NCI-H187 treated with DMSO at 0.1 percent for 48 hours (cell line): ENCODE measurements around the gene MEN1.

Experiments
- DNase-seq: peaks from one replicate; lab custom pipeline; 2025; lab: John Stamatoyannopoulos, UW

MEN1 gene

GRCh38 chr11:64801158-64801464 lies 9.2 kb downstream of the MEN1 start:
- no peak for DNase-seq

DNA sequence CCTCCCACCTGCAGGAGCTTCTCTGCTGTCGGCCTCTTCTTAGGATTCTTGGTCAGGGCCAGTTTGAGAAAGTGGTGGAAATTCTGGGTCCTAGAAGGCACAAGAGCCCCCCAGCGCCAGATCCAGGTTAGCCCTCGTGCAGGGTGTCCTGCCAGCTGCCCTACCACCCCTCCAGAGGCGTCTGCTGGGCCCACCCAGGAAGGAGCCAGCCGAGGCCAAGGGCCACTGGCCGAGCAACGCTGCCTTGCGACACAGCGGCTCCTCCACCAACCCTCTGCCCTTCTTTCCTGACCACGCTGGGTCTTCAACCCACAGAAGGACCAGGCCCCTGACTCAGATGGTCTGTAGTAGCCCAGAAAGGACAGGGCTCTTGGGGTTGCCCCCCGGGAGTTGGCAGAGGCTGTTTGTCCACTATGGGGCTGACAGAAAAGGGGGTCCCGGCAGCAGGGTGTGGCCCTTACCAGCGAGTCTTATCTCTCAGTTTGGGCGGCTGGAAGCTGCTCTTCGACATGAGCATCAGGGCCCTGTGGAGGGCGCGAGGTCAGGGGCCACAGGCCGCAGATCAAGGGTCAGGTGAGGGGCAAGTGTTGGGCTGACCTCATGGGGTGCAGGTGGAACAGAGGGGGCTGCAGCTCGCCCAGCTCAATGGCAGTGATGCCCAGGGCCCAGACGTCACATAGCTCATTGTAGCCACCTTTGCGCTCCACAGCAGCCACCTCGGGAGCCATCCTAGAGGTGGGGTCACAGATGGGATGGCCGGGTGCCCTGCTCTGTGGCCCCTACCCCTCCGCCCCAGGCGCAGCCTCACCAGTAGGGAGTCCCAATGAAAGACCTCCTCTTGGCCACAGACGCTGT lies 9.8 kb downstream of the MEN1 start:
- no peak for DNase-seq

- no peak for DNase-seq
These were observed 10.6 kb downstream of the MEN1 start for GRCh38 chr11:64799623-64800302.

DNA sequence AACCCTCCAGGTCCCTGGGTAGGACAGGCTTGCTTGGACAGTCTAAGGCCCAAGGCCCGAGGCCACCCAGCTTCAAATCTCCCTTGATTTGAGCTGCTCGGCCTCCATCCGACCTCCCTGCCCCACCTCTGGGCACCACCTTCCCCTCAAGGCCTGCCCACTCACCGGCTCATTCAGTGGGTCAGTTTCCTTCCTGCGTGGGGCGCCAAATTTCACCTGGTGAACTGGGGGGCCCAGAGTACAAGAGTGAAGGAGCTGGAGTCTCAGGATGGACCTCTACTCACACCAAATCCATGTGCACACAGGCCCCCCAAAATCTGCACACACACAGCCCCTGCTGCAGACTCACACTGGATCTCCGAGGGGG lies 11.1 kb downstream of the MEN1 start:
- no peak for DNase-seq

DNA sequence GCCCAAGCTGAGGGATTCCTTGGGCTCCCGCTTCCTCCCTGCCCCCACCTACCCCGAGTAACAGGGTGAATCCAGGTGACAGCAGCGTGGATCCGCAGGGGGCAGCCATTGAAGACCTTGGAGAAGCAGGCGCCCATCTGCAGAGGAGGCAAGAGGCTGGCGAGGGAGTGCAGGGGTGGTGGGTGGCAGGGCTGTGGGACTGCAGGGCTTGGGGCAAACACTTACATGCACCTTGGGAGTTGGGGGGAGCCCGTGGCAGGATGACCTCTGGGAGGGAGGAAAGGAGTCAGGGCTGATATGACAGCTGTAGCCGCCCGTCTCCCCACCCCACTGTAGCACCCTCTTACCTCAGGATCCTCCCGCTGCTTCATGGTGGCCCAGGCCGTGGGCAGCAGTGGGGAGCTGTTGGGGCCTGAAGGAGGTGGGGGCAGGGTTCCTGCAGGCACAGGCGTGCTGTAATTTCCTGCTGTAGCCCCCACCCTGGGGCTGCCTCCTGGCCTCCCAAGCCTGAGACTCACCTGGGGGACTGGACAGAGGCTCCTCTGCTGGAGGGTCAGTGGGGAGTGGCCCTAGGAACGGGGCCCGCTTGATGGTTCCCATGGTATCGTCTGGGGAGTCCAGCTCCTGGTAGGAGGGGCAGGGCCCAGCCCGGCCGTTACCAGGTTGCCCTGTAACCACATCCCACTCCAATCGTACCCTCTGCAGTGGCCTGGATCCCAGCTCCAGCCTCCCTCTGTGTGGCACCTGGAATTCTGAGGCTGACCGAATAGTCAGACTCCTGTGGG lies 13.4 kb downstream of the MEN1 start:
- DNase-seq, result no peak

- DNase-seq, result no peak
These were observed 14.1 kb downstream of the MEN1 start for GRCh38 chr11:64796047-64796756.

GRCh38 chr11:64794526-64794925 lies 15.8 kb downstream of the MEN1 start:
- DNase-seq, result no peak

DNA sequence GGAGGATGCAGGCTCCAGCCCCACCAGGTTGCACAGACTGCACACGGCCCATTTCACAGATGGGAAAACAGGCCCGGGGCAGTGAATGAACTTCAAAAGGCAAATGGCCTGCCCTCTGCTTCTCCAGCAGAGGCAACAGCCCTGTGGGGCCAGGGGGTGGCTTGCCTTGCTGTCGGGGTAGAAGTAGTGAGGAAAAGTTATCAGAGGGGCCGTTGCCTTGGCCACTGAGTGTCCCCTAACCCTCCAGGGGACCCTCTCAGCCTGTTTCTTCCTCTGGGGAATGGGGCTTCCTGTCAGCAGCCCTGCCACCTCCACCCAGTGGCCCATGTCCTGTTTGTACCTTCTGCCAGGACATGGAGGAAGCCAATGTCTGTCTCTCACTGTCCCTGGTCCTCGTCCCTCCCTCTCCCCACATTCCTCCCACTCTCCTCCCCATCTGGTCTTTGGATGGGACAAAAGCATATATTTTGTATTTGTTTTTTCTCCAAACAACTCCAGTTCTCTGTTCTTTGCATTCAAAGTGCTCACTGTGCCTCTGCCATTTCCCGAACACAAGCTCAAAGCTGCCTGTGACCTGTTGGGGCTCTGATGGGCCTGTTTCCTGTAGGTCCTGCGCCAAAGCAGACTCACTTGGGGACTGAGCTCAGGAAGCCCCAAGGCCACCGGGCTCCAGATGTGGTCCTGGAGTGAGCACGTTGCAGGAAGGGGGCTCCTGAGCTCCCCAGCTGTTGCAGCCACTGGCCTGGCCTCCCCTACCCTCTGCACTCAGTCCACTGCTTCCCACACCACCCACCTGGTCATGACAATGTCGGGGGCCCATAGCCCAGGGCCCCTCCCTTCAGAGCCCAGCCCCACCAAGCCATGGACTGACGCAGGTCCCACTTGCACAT lies 16.8 kb downstream of the MEN1 start:
- DNase-seq, result no peak

DNA sequence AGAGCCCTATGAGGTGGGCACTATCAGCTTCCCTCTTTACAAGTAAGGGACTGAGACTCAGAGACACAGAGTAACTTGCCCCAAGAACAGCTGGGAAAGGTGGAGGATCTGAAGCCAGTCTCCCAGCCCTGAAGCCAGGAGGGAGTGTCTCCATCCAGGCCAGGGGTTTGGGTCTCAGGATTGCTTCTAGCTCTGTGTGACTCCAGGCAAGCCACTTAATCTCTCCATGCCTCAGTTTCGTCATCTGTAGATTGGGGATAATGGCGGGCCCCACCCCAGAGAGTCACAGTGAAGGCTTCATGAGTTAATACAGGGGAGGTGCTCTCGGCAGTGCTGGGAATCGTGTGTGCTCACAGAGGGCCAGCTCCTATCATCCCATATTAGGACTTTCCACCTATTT lies 17.9 kb downstream of the MEN1 start:
- DNase-seq, result no peak

DNA sequence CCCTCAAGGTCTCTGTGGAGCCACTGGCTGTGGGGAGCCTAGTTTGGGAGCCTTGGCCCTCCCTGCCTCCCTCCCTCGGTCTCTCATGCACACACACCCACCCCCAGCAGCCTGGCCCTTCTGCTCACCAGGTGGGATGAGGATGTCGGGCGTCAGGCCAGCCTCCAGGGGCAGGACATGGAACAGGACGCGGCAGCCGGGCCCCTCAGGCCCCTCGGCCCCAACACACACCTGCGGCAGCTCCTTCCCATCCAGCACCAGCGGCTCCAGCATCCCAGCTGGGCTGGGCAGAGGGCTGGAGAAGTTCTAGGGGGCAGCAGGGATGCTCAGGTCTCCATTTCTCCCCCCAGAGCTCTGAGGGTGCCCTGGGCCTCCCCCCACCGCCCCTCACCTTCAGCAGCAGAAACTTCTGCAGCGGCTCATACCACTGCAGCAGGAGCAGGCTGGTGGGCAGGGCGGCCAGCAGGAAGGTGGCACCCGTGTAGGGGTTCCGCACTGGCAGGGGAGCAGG lies 18.5 kb downstream of the MEN1 start:
- DNase-seq, result no peak

- DNase-seq, result no peak
These were observed 19.9 kb downstream of the MEN1 start for GRCh38 chr11:64790205-64791095.

- DNase-seq, result no peak
These were observed 20.8 kb downstream of the MEN1 start for GRCh38 chr11:64789331-64790204.

- no peak for DNase-seq
These were observed 21.8 kb downstream of the MEN1 start for GRCh38 chr11:64788321-64789215.

- DNase-seq, result no peak
These were observed 22.6 kb downstream of the MEN1 start for GRCh38 chr11:64787526-64788320.

GRCh38 chr11:64786308-64786707 lies 24.0 kb downstream of the MEN1 start:
- DNase-seq, result no peak

GRCh38 chr11:64784813-64785581 lies 25.4 kb downstream of the MEN1 start:
- no peak for DNase-seq
